Stomach smooth muscle (tissue), 2 donors: Measurements from ENCODE around the gene LIAS.
"Not testable (repeated sequence)": the region's sequence is repeated elsewhere in the genome, so short reads cannot be mapped to it uniquely, and the experiment has no call there.

Source experiments
- H3K27ac ChIP-seq: one replicate; pipeline ENCODE4 v1.7.0; 2013; ENCODE audit warnings: mild to moderate bottlenecking, low read length, inconsistent platforms
- H3K27me3 ChIP-seq, 2 donors: one replicate each; pipeline ENCODE4 v1.7.0; 2013; ENCODE audit warnings: low read length in 2 of 2; ENCODE audit not compliant: insufficient read depth in 2 of 2, control insufficient read depth in 1 of 2
- H3K36me3 ChIP-seq, 2 donors: one replicate each; pipeline ENCODE4 v1.7.0; 2013; ENCODE audit warnings: low read length in 2 of 2; ENCODE audit not compliant: control insufficient read depth in 2 of 2, insufficient read depth in 2 of 2
- H3K4me1 ChIP-seq: one replicate; pipeline ENCODE4 v1.7.0; 2013; ENCODE audit warnings: low read length; ENCODE audit not compliant: control insufficient read depth, insufficient read depth
- H3K4me3 ChIP-seq, 2 donors: one replicate each; pipeline ENCODE4 v1.7.0; 2013; ENCODE audit warnings: low read length in 2 of 2
- H3K9ac ChIP-seq, 2 donors: one replicate each; pipeline ENCODE4 v1.7.0; 2013; ENCODE audit warnings: low read length in 2 of 2, mild to moderate bottlenecking in 1 of 2
- H3K9me3 ChIP-seq, 2 donors: one replicate each; pipeline ENCODE4 v1.7.0; 2013; ENCODE audit warnings: low read length in 2 of 2; ENCODE audit not compliant: control insufficient read depth in 2 of 2
- donor health status: healthy.
- donor health status: Pancreatic carcinoma.

The LIAS gene

DNA sequence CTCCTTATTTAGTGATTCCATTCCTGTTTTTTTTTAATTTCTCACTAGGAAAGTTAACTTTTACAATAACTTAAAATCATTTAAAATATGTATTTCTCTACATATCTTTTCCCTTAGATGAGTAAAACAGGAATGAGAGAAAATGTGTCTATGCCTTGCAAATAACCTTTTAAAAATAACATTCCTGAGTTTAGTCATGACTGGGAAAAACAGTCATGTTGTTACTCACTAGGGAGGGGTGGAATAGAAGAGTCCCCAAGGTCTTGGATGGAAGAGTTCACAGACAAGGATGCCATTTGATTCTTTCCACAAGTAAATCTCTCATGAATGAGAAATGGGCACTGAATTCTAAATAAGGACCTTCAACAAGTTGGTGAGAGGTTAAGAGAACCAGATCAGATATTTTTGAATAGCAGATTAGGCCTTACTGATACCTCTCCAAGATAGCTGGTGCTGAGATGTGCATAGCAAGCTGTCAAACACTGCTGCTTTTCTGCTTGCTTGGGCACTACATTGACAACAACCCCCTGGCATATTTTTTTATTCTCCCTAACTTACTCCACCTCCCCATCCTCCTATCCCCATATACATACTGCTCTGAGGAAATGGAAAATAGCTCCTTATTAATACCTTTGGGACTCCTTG, 43.3 kb downstream of the LIAS start:
- Histone ChIP-seq H3K4me1 (no peaks in the 10 kb centered on the region), H3K36me3 (peaks cover 27 to 34% of the 10 kb centered on the region in 2 donors), H3K9me3 (no peaks in the 10 kb centered on the region), H3K9ac (no peak overlapping the region), H3K27ac (no peak overlapping the region), H3K4me3 (no peak overlapping the region), H3K27me3 (no peaks in the 10 kb centered on the region)

DNA sequence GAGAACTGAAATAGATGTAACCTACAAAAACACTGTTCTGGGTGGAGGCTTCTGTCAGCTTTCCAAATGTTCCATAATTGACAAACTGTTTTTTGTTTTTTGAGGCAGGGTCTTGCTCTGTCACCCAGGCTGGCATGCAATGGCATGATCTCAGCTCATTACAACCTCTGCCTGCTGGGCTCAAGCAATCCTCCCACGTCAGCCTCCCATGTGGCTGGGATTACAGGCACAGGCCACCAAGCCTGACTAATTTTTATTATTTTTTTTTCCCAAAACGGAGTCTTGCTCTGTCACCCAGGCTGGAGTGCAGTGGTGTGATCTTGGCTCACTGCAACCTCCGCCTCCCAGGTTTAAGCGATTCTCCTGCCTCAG, 43.8 kb downstream of the LIAS start:
- H3K27ac ChIP-seq, result not testable (repeated sequence)

GRCh38 chr4:39504538-39504937, 45.7 kb downstream of the LIAS start:
- Histone ChIP-seq H3K9ac (no peak overlapping the region), H3K27me3 (no peaks in the 10 kb centered on the region), H3K4me3 (no peak overlapping the region), H3K36me3 (peaks cover 38 to 44% of the 10 kb centered on the region in 2 donors), H3K9me3 (no peaks in the 10 kb centered on the region), H3K4me1 (no peaks in the 10 kb centered on the region), H3K27ac (no peak overlapping the region)

More for the DNA sequence above, 43.8 kb downstream of the LIAS start:
- not testable (repeated sequence) for H3K4me1 ChIP-seq, H3K4me3 ChIP-seq, H3K27me3 ChIP-seq, H3K9ac ChIP-seq, H3K9me3 ChIP-seq
- peaks cover 30 to 37% of the 10 kb centered on the region in 2 donors for H3K36me3 ChIP-seq

DNA sequence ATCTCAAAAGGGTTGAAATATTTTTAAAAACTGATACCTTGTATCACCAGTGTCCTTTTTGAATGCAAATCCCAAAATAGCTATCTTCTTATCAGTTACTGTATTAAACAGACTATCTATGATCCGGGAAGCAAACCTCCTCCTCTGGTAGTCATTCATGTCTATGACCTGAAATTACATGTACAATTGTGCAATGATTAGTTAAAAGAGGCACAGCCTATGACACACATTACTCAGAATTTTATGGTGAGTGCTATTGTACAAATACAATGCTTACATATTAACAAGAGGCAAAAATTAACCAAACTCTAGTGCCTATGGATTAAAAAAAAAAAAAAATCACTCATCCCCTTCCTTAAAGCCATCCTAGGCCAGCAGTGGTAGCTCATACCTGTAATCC, 46.7 kb downstream of the LIAS start:
- no peaks in the 10 kb centered on the region for H3K27me3 ChIP-seq
- H3K4me3 ChIP-seq, result no peak overlapping the region
- no peaks in the 10 kb centered on the region for H3K4me1 ChIP-seq
- H3K9me3 ChIP-seq, result no peaks in the 10 kb centered on the region
- H3K36me3 ChIP-seq, result peaks cover 42 to 53% of the 10 kb centered on the region in 2 donors
- H3K27ac ChIP-seq, result no peak overlapping the region
- no peak overlapping the region for H3K9ac ChIP-seq

- H3K4me1 ChIP-seq, result no peaks in the 10 kb centered on the region
- H3K9ac ChIP-seq, result no peak overlapping the region
- H3K27me3 ChIP-seq, result no peaks in the 10 kb centered on the region
- no peaks in the 10 kb centered on the region for H3K9me3 ChIP-seq
- H3K4me3 ChIP-seq, result no peak overlapping the region
- peaks cover 26 to 42% of the 10 kb centered on the region in 2 donors for H3K36me3 ChIP-seq
- no peak overlapping the region for H3K27ac ChIP-seq
Observed at GRCh38 chr4:39510348-39510929, 51.6 kb downstream of the LIAS start.

DNA sequence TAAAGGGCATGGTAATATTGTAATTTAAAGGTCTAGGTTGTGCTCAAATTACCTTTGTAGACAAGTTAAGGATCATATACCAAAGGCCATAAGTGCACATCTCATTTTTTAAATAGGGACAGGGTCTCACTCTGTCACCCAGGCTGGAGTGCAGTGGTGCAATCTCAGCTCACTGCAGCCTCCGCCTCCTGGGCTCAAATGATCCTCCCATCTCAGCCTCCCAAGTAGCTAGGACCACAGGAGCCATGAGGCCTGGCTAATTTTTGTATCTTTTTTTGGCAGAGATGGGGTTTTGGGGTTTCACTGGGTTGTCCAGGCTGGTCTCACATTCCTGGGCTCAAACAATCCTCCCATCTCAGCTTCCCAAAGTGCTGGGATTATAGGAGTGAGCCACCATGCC, 55.4 kb downstream of the LIAS start:
- not testable (repeated sequence) for H3K9ac ChIP-seq, H3K4me1 ChIP-seq, H3K27me3 ChIP-seq, H3K9me3 ChIP-seq, H3K27ac ChIP-seq, H3K4me3 ChIP-seq
- peaks cover 12 to 26% of the 10 kb centered on the region in 2 donors for H3K36me3 ChIP-seq

- H3K4me1 ChIP-seq, result no peaks in the 10 kb centered on the region
- no peaks in the 10 kb centered on the region for H3K9me3 ChIP-seq
- H3K4me3 ChIP-seq, result no peak overlapping the region
- H3K27me3 ChIP-seq, result no peaks in the 10 kb centered on the region
- no peak overlapping the region for H3K27ac ChIP-seq
- peaks cover 8 to 20% of the 10 kb centered on the region in 2 donors for H3K36me3 ChIP-seq
- no peak overlapping the region for H3K9ac ChIP-seq
Observed at GRCh38 chr4:39514888-39515401, 56.1 kb downstream of the LIAS start.

- peaks cover 2 to 13% of the 10 kb centered on the region in 2 donors for H3K36me3 ChIP-seq
- H3K4me1 ChIP-seq, H3K27ac ChIP-seq: not testable (repeated sequence)
Observed at GRCh38 chr4:39515669-39516401, 57.0 kb downstream of the LIAS start.

GRCh38 chr4:39516407-39516966, 57.6 kb downstream of the LIAS start:
- Histone ChIP-seq H3K36me3 (peaks cover 2 to 13% of the 10 kb centered on the region in 2 donors), H3K4me3 (no peak overlapping the region), H3K9ac (no peak overlapping the region), H3K4me1 (no peaks in the 10 kb centered on the region), H3K9me3 (no peaks in the 10 kb centered on the region), H3K27me3 (no peaks in the 10 kb centered on the region), H3K27ac (no peak overlapping the region)

More at GRCh38 chr4:39515669-39516401, 57.0 kb downstream of the LIAS start:
- not testable (repeated sequence) for H3K4me3 ChIP-seq, H3K27me3 ChIP-seq, H3K9ac ChIP-seq, H3K9me3 ChIP-seq

- no peaks in the 10 kb centered on the region for H3K9me3 ChIP-seq
- H3K9ac ChIP-seq, result no peak overlapping the region
- H3K4me3 ChIP-seq, result no peak overlapping the region
- H3K27ac ChIP-seq, result no peak overlapping the region
- no peaks in the 10 kb centered on the region for H3K27me3 ChIP-seq
- H3K4me1 ChIP-seq, result no peaks in the 10 kb centered on the region
- H3K36me3 ChIP-seq, result peaks cover 0 to 7% of the 10 kb centered on the region in 2 donors
Observed at GRCh38 chr4:39518484-39518883, 59.6 kb downstream of the LIAS start.
